Memory B cell (primary cell): ENCODE measurements around the gene COL4A2.

Source experiments
- ATAC-seq: fragments of 150-1000 bp; cut with Tn5 transposase; 2 replicates; pipeline ENCODE4 v1.10.0; 2021; ENCODE audit warnings: low read depth, mild to moderate bottlenecking, moderate library complexity
- DNase-seq, 2 donors: peaks; one replicate each; pipeline ENCODE4 v3.0.0; 2022; ENCODE audit warnings: low spot score in 2 of 2
- H3K27ac Mint-ChIP-seq: one replicate; pipeline ENCODE4 v1.8.0; 2022; ENCODE audit warnings: mild to moderate bottlenecking, moderate library complexity, mixed read lengths
- H3K27me3 Mint-ChIP-seq: one replicate; pipeline ENCODE4 v1.8.0; 2022; ENCODE audit warnings: mixed read lengths
- H3K36me3 Mint-ChIP-seq: one replicate; pipeline ENCODE4 v1.8.0; 2022; ENCODE audit warnings: mild to moderate bottlenecking, mixed read lengths
- H3K4me1 Mint-ChIP-seq: one replicate; pipeline ENCODE4 v1.8.0; 2022; ENCODE audit warnings: mixed read lengths
- H3K4me3 Mint-ChIP-seq: one replicate; pipeline ENCODE4 v1.8.0; 2022; ENCODE audit warnings: mild to moderate bottlenecking, moderate library complexity, mixed read lengths
- H3K9me3 Mint-ChIP-seq: one replicate; pipeline ENCODE4 v1.8.0; 2022; ENCODE audit warnings: mixed read lengths

Gene COL4A2

GRCh38 chr13:110517505-110518225 is 210.6 kb downstream of the COL4A2 start:
- no peak for DNase-seq
- ATAC-seq = no peak
- H3K27me3 Mint-ChIP-seq = peaks cover 8% of the 10 kb centered on the region
- no peaks in the 10 kb centered on the region for H3K9me3 Mint-ChIP-seq
- H3K4me1 Mint-ChIP-seq = peaks cover 7% of the 10 kb centered on the region
- no peak overlapping the region for H3K27ac Mint-ChIP-seq
- H3K4me3 Mint-ChIP-seq = no peak overlapping the region
- peaks cover 3% of the 10 kb centered on the region for H3K36me3 Mint-ChIP-seq

- Mint-ChIP-seq H3K9me3 (no peaks in the 10 kb centered on the region), H3K27me3 (peaks cover 8% of the 10 kb centered on the region), H3K36me3 (peaks cover 3% of the 10 kb centered on the region), H3K4me1 (peaks cover 7% of the 10 kb centered on the region), H3K4me3 (no peak overlapping the region), H3K27ac (no peak overlapping the region)
- DNase-seq = no peak
- ATAC-seq = no peak
Measured at GRCh38 chr13:110518226-110518525, 211.1 kb downstream of the COL4A2 start.

GRCh38 chr13:110518571-110518970 is 211.5 kb downstream of the COL4A2 start:
- peaks cover 9% of the 10 kb centered on the region for H3K4me1 Mint-ChIP-seq
- peaks cover 8% of the 10 kb centered on the region for H3K27me3 Mint-ChIP-seq
- H3K27ac Mint-ChIP-seq = no peak overlapping the region
- H3K9me3 Mint-ChIP-seq = no peaks in the 10 kb centered on the region
- ATAC-seq (no peak), DNase-seq (no peak)
- H3K4me3 Mint-ChIP-seq = no peak overlapping the region
- H3K36me3 Mint-ChIP-seq = peaks cover 3% of the 10 kb centered on the region

- DNase-seq (no peak), ATAC-seq (no peak)
- Mint-ChIP-seq H3K27me3 (peaks cover 6% of the 10 kb centered on the region), H3K36me3 (peaks cover 3% of the 10 kb centered on the region), H3K4me3 (no peak overlapping the region), H3K9me3 (no peaks in the 10 kb centered on the region), H3K27ac (no peak overlapping the region), H3K4me1 (peaks cover 12% of the 10 kb centered on the region)
Measured at GRCh38 chr13:110519046-110519445, 212.0 kb downstream of the COL4A2 start.

- H3K4me3 Mint-ChIP-seq = no peak overlapping the region
- no peak for ATAC-seq
- peaks cover 6% of the 10 kb centered on the region for H3K27me3 Mint-ChIP-seq
- no peaks in the 10 kb centered on the region for H3K9me3 Mint-ChIP-seq
- no peak for DNase-seq
- peaks cover 16% of the 10 kb centered on the region for H3K4me1 Mint-ChIP-seq
- no peak overlapping the region for H3K27ac Mint-ChIP-seq
- H3K36me3 Mint-ChIP-seq = peaks cover 3% of the 10 kb centered on the region
Measured at GRCh38 chr13:110519506-110519905, 212.4 kb downstream of the COL4A2 start.

- H3K36me3 Mint-ChIP-seq = peaks cover 3% of the 10 kb centered on the region
- peaks cover 25% of the 10 kb centered on the region for H3K4me1 Mint-ChIP-seq
- H3K27ac Mint-ChIP-seq = no peak overlapping the region
- DNase-seq = no peak
- no peak for ATAC-seq
- H3K27me3 Mint-ChIP-seq = peaks cover 1% of the 10 kb centered on the region
- H3K4me3 Mint-ChIP-seq = no peak overlapping the region
- H3K9me3 Mint-ChIP-seq = no peaks in the 10 kb centered on the region
Measured at GRCh38 chr13:110520431-110521295, 213.6 kb downstream of the COL4A2 start.

GRCh38 chr13:110521296-110521680 is 214.2 kb downstream of the COL4A2 start:
- Mint-ChIP-seq H3K9me3 (no peaks in the 10 kb centered on the region), H3K27me3 (peaks cover 1% of the 10 kb centered on the region), H3K4me1 (peaks cover 29% of the 10 kb centered on the region), H3K4me3 (no peak overlapping the region), H3K36me3 (peaks cover 3% of the 10 kb centered on the region), H3K27ac (no peak overlapping the region)
- DNase-seq (no peak), ATAC-seq (no peak)

- Mint-ChIP-seq H3K4me1 (peaks cover 29% of the 10 kb centered on the region), H3K4me3 (no peak overlapping the region), H3K27me3 (peaks cover 1% of the 10 kb centered on the region), H3K27ac (no peak overlapping the region), H3K36me3 (peaks cover 3% of the 10 kb centered on the region), H3K9me3 (no peaks in the 10 kb centered on the region)
- no peak for ATAC-seq
- no peak for DNase-seq
Measured at GRCh38 chr13:110521946-110522345, 214.9 kb downstream of the COL4A2 start.

- no peaks in the 10 kb centered on the region for H3K27me3 Mint-ChIP-seq
- DNase-seq = no peak
- H3K4me1 Mint-ChIP-seq = peaks cover 27% of the 10 kb centered on the region
- H3K4me3 Mint-ChIP-seq = no peak overlapping the region
- ATAC-seq = no peak
- H3K36me3 Mint-ChIP-seq = peaks cover 3% of the 10 kb centered on the region
- H3K27ac Mint-ChIP-seq = no peak overlapping the region
- H3K9me3 Mint-ChIP-seq = no peaks in the 10 kb centered on the region
Measured at GRCh38 chr13:110522721-110523120, 215.6 kb downstream of the COL4A2 start.

GRCh38 chr13:110523180-110523579 is 216.1 kb downstream of the COL4A2 start:
- Mint-ChIP-seq H3K27me3 (no peaks in the 10 kb centered on the region), H3K4me1 (peaks cover 27% of the 10 kb centered on the region), H3K36me3 (peaks cover 3% of the 10 kb centered on the region), H3K27ac (no peak overlapping the region), H3K4me3 (no peak overlapping the region), H3K9me3 (no peaks in the 10 kb centered on the region)
- DNase-seq = no peak
- no peak for ATAC-seq

- H3K4me3 Mint-ChIP-seq = no peak overlapping the region
- no peak for ATAC-seq
- no peaks in the 10 kb centered on the region for H3K9me3 Mint-ChIP-seq
- H3K27ac Mint-ChIP-seq = no peak overlapping the region
- no peak for DNase-seq
- H3K27me3 Mint-ChIP-seq = no peaks in the 10 kb centered on the region
- peaks cover 27% of the 10 kb centered on the region for H3K4me1 Mint-ChIP-seq
- peaks cover 3% of the 10 kb centered on the region for H3K36me3 Mint-ChIP-seq
Measured at GRCh38 chr13:110523838-110524540, 216.9 kb downstream of the COL4A2 start.

GRCh38 chr13:110524541-110525257 is 217.6 kb downstream of the COL4A2 start:
- no peak overlapping the region for H3K27ac Mint-ChIP-seq
- ATAC-seq = peak; percentile 29

GRCh38 chr13:110525328-110526319 is 218.5 kb downstream of the COL4A2 start:
- Mint-ChIP-seq H3K36me3 (no peaks in the 10 kb centered on the region), H3K4me3 (peak overlapping the region; percentile 52), H3K4me1 (peaks cover 27% of the 10 kb centered on the region), H3K9me3 (no peaks in the 10 kb centered on the region), H3K27ac (peak overlapping the region; percentile 45), H3K27me3 (no peaks in the 10 kb centered on the region)
- peak; percentile 88 for ATAC-seq
- DNase-seq = peak; percentile 18 to 42

More at GRCh38 chr13:110524541-110525257, 217.6 kb downstream of the COL4A2 start:
- Mint-ChIP-seq H3K9me3 (no peaks in the 10 kb centered on the region), H3K4me1 (peaks cover 27% of the 10 kb centered on the region), H3K4me3 (peak overlapping the region; percentile 52), H3K27me3 (no peaks in the 10 kb centered on the region), H3K36me3 (peaks cover 2% of the 10 kb centered on the region)
- DNase-seq = no peak
